Measurements from ENCODE around the gene LPP.

- TF ChIP-seq TAF1 (IDR thresholded peaks at IDR 0.05; ENCODE audit: borderline replicate concordance, low read depth, low read length) (no peak), POLR2AphosphoS5 (IDR thresholded peaks at IDR 0.05; ENCODE audit: low read depth, low read length) (no peak)
Measured at GRCh38 chr3:188178293-188178936, 24.5 kb downstream of the LPP start.
